IMR-90 (cell line): ENCODE data around the gene RALGPS1.

Experiments used
- ELK1 ChIP-seq: fragments of 150-350 bp; IDR thresholded peaks from 2 replicates; pipeline ENCODE4 v1.6.1; 2016; ENCODE audit warnings: low read depth, mild to moderate bottlenecking, low read length, moderate library complexity, borderline replicate concordance
- MAFK ChIP-seq: IDR thresholded peaks from 2 replicates; pipeline ENCODE4 v1.6.1; 2012; ENCODE audit warnings: low read depth, low read length, improper control_type of control experiment
- MXI1 ChIP-seq: IDR thresholded peaks from 2 replicates; pipeline ENCODE4 v1.6.1; 2012; ENCODE audit warnings: low read depth, mild to moderate bottlenecking, low read length, moderate library complexity, borderline replicate concordance
- POLR2A ChIP-seq: IDR thresholded peaks from 2 replicates; pipeline ENCODE4 v1.6.1; 2012; ENCODE audit warnings: mild to moderate bottlenecking, low read depth, low read length
- RFX5 ChIP-seq: IDR thresholded peaks from 2 replicates; pipeline ENCODE4 v1.8.0; 2012; ENCODE audit warnings: low read depth, mild to moderate bottlenecking, low read length, moderate library complexity
- SMC3 ChIP-seq: fragments of 150-350 bp; IDR thresholded peaks from 2 replicates; pipeline ENCODE4 v1.6.1; 2016; ENCODE audit warnings: low read depth, mild to moderate bottlenecking, antibody characterized with exemption, low read length, moderate library complexity
- TF ChIP-seq, protein P1 (sequence below): conservative IDR thresholded peaks from 2 replicates; pipeline ENCODE4 v1.5.1; 2012; ENCODE audit warnings: mild to moderate bottlenecking, low read depth, low read length, improper control_type of control experiment
- TF ChIP-seq, protein P2 (sequence below): fragments of 150-350 bp; IDR thresholded peaks from 2 replicates; pipeline ENCODE4 v1.6.1; 2017; ENCODE audit warnings: mild to moderate bottlenecking, antibody characterized with exemption, low read length, low read depth

- TF ChIP-seq, protein P1, sequence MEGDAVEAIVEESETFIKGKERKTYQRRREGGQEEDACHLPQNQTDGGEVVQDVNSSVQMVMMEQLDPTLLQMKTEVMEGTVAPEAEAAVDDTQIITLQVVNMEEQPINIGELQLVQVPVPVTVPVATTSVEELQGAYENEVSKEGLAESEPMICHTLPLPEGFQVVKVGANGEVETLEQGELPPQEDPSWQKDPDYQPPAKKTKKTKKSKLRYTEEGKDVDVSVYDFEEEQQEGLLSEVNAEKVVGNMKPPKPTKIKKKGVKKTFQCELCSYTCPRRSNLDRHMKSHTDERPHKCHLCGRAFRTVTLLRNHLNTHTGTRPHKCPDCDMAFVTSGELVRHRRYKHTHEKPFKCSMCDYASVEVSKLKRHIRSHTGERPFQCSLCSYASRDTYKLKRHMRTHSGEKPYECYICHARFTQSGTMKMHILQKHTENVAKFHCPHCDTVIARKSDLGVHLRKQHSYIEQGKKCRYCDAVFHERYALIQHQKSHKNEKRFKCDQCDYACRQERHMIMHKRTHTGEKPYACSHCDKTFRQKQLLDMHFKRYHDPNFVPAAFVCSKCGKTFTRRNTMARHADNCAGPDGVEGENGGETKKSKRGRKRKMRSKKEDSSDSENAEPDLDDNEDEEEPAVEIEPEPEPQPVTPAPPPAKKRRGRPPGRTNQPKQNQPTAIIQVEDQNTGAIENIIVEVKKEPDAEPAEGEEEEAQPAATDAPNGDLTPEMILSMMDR, result no peak
- TF ChIP-seq RFX5 (no peak), MAFK (no peak), SMC3 (no peak), ELK1 (no peak), MXI1 (no peak), POLR2A (no peak)
- TF ChIP-seq, protein P2, sequence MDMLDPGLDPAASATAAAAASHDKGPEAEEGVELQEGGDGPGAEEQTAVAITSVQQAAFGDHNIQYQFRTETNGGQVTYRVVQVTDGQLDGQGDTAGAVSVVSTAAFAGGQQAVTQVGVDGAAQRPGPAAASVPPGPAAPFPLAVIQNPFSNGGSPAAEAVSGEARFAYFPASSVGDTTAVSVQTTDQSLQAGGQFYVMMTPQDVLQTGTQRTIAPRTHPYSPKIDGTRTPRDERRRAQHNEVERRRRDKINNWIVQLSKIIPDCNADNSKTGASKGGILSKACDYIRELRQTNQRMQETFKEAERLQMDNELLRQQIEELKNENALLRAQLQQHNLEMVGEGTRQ, result no peak
These were observed 116.5 kb downstream of the RALGPS1 start for GRCh38 chr9:127030814-127031740.
